Measurements from ENCODE around the gene POLR1H.

The POLR1H gene

DNA sequence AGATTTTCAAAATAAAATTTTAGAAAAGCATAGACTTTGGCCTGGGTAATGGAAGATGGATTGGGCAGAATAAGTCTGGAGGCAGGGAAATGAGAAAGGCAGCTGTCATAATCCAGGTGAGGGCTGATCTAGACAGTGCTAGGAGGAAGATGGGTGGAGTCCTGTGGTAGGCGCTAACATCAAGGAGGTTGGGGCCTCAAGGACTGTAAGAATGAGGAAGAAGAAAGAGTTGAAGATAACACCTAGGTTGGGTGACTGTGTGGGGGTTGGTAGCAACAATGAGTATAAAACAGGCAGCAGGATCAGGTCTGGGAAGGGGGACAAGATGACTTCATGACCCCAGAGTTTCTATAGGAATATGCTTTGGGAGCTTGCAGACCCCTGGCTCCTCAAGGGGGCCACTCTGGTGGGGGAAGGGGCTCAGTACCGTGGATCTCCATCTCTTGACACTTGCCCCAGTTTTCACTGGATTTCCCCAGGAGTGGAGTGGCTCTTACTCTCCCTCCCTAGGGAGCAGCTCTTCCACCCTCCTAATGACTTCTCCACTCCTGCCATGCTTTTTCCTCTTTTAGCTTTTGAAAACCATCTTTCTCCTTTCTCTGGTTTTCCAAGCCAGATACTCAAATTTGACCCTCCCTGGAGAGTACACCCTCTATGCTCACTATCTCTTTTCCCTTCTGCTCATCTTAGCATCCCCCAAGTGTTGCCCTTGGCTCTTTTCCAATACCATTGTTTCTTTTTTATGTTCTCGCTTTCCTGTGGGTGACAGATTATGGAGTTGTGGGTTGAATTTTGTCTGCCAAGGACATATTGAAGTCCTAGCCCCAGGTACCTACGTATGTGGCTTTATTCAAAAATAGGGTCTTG lies 37.1 kb downstream of the POLR1H start:
- no peak for DNase-seq

GRCh38 chr6:30100154-30100553 lies 39.1 kb downstream of the POLR1H start:
- DNase-seq, result no peak

DNA sequence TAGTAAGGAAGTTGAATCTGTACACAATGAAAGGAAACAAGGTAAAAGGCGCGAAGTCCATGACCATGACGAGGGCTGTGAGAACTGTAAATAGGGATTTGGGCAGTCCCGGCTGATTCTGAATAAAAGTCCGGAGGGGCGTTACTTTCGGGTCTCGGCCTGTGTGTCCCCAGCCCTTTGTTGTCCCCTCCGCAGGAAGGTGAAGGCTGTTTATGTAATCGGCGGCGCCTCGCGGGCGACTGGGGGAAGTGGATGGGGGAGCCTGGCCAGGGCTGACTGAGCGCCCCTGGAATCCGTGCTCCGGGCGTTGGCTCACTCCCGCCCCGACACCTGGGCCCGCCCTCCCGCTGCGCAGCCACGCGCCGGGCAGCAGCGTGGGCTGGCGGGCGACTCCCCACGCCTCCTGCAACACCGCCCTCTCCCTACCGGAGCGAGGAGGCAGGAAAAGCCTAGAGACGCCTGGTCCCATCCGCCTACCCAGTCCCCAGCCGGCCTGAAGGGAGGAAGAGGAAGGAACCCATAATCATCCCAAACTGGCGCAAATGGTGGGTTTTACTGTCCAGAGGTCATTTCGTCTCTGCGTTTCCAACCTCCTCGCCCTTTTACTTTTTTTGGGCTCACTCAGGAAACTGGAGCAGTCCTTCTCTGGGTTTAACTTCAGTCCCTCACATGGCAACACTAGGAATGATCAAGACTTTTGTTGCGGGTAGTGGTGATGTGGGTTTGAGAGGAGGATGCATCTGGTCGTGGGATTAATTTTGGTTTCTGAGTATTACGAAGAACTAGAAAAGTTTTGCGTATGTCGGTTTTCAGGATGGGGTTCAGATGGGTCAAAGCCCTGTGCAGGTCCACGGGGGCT lies 39.7 kb downstream of the POLR1H start:
- no peak for DNase-seq

DNA sequence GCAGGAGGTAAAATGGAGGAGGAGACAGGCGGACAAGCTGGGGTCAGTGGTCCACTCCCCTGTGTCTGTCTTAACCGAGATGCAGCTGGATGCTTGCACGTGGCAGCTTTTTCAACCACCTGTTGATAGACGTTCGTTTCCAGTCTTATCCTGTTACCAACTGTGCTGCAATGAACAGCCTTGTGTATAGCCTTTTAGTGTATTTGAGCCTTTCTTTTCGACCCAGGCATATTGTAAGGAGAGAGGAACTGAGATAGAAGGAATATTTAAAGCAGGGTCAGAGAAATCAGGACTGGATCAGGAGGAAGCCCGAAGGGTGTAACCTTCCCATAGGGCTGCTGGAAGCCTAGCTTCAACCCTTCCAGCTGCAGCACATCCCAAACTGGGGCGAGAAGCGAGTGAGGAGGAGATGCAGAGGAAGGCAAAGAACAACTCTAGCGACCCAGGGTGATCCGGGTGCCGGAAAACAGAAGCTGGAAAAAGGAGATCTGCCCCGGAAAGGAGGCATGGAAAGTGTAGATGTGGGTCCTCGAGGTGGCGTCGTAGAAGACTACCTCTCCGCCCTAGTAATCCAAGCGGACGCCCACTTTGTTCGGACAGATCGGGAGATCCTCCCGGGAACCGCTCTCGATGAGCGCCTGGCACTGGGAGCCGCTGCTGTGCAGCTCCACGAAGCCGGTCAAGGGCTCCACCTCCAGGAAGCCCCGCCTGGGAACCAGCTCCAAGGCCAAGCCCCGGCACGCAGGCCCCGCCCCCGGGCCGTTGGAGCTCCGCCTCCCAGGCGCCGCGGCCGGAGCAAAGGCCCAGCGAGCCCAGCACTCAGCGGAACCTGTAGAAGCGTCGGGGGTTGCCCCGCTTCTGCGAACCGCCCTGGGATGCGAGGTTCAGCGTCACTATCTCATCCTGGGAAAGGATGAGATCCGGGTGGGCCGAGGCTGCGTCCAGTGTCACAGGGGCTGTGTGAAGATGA lies 40.7 kb downstream of the POLR1H start:
- DNase-seq, result peak; percentile 74

GRCh38 chr6:30102414-30102969 lies 41.4 kb downstream of the POLR1H start:
- no peak for DNase-seq

DNA sequence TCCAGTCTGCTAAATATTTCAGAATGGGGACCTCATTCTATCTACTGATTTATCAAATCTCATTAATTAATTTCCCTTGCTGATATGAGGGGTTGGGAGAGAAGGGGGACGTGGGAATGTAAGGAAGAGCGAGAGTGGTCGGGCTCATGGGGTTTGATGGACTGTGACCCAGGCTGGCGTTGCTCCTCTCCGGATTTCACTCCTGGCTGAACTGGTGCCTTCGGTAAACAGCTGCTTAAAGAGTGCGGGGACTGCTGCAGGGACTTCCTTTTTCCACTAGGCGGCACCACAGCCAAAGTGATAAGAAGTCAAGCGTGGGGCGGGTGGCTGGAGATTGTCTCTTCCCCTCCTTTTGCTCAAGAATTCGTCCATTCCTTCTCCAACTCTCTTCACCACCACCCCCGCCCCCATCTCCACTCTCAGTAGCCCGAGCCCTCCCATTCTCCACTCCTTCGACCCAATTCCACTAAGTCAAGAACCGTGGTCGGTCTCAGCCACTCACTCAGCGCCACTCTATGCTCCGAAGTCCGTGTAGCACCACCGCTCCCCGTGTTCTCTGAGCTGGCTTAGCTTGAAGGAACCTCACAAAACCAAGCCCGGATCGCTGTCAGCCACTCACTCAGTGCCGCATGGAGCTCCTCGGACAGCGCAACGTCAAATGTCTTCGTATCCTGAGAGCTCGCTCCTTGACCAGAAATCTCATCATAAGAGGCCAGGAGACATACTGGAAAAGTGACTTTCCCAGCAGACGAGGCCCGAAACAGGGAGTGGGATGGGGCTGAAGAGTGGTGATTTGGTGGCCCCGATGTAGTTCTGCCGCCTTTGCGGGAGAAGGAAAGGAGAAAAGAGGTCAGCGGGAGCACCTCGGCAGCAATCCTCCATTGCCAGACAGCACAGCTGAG lies 42.2 kb downstream of the POLR1H start:
- peak; percentile 88 for DNase-seq

GRCh38 chr6:30103872-30104179 lies 42.8 kb downstream of the POLR1H start:
- no peak for DNase-seq

DNA sequence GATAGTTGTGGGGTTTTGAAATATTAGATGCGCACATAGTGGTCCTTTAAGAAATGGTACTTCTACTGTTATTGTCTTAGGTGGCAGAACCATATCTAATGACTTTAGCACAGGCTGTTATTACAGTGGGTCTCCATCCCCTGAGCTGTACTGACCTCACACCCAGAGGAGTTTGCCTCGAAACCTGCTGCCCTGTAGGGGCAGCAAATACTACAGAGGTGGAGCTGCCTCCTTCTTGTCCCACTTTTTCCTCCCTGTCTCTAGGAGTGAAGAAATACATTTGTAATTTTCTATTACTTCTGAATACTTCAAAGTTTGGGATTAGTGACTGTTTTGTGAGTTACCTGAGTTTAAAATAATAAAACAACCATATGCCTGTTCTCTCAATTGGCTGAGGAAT lies 43.6 kb downstream of the POLR1H start:
- DNase-seq, result no peak

DNA sequence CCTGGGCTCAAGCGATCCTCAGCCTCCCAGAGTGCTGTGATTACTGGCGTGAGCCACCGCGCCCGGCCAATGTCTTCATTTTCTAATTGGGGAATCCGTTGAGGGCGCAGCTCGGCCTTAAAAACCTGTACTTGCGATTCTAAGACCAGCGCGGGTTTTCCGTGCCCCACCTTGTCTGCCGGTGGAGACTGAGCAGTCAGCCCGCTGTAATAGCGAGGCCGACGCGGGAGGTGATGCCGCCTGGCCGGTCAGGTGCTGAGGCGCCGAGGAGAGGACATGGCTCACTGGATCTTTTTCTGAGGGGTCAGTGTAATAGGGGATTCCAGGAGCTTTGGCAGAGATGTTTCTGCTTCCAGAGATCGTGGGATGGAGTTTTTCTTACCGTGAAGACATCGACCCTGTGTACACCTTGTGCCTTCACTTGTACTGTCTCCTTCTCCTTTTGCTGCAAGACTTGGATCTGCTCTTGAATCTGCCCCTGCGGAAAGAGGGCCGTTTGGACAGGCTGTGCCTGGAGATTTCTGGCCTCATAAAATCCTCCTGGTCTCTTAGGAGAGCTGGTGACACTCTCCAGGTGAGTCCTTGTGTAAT lies 50.3 kb downstream of the POLR1H start:
- DNase-seq, result no peak

- no peak for DNase-seq
Measured at GRCh38 chr6:30112402-30112994, 51.4 kb downstream of the POLR1H start.

DNA sequence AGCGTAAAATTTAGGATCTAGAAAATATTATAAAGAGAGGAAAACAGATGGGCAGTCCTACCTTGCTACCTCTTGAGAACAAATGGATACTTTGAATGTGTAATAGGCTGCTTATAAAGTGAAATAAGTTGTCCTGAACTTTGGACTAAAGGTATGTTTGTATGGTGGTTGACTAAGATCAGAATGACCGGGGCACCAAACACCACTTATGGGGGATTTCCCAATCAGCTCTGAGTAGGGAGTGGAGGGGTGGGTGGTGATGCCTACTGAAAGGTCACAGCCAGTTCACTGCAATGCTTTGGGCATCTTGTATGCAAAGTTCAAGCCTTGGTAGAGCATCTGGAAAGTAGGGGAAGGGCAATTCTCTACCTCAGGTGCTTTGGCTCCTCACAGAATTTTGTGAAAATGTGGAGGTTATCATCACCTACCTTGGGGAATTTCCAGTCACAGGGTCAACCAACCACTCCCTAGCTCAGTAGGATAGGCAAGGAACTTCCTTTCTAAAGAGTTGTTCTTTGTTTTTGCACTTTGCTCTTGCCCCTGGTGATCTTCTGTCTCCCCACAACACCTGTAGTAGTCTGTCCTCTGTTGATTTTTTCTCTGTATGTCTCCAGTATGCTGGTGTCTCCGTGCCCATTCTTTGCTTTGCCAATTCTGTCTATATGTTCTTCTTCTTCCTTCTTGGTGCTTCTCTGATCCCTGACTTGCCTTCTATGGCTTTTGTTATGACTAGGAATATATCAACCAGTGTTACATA lies 52.1 kb downstream of the POLR1H start, which contains the start of gene TRIM31:
Gene TRIM31 (minus strand): TSS at position 88 of the 757 bp plus-strand sequence. CDS start 285 bp downstream, outside the sequence.
- no peak for DNase-seq

GRCh38 chr6:30113841-30114240 lies 52.8 kb downstream of the POLR1H start:
- DNase-seq, result no peak
